H1 (cell line): ENCODE data around the gene CCNY. TPM values are rescaled to one million over a fixed set of nuclear protein-coding genes. Genes with fewer than 3 reads are reported as not detected.

Experiments
- CTCF ChIA-PET: fragments of 300-600 bp; sonication (Branson Sonifier 250); formaldehyde crosslinking; loops from one replicate; lab custom pipeline; 2021; ENCODE audit not compliant: partially characterized antibody; lab: Charles Lee
- POLR2A ChIA-PET: fragments of 300-600 bp; sonication (Branson Sonifier 250); formaldehyde crosslinking; loops from one replicate; lab custom pipeline; 2021; ENCODE audit warnings: inconsistent platforms; ENCODE audit not compliant: partially characterized antibody; lab: Charles Lee
- DNase-seq, 2 experiments: peaks; one replicate each; pipeline versions ENCODE4 v3.0.0 to v3.0.0-alpha.2; 2010 to 2022; ENCODE audit warnings: low spot score in 2 of 2, low read depth in 1 of 2, mixed read lengths in 1 of 2
- FAIRE-seq: peaks from 2 replicates; lab custom pipeline; 2011; peaks lifted over from hg19 to GRCh38; lab: Jason Lieb, UNC
- H2AFZ ChIP-seq: 2 replicates; pipeline ENCODE4 v1.8.1; 2012; ENCODE audit warnings: low read length, inconsistent platforms
- H2AK5ac ChIP-seq: 2 replicates; pipeline ENCODE4 v1.6.1; 2013; ENCODE audit warnings: low read depth, low read length
- H2BK120ac ChIP-seq: replicated peaks from 2 replicates; pipeline ENCODE3; 2013; ENCODE audit warnings: low read depth, low read length, inconsistent platforms
- H2BK12ac ChIP-seq: 2 replicates; pipeline ENCODE4 v1.6.1; 2013; ENCODE audit warnings: low read depth, low read length
- H2BK15ac ChIP-seq: 2 replicates; pipeline ENCODE4 v1.6.1; 2013; ENCODE audit warnings: low read length
- H2BK20ac ChIP-seq: 2 replicates; pipeline ENCODE4 v1.6.1; 2013; ENCODE audit warnings: low read length
- H2BK5ac ChIP-seq: 2 replicates; pipeline ENCODE4 v1.6.1; 2013; ENCODE audit warnings: low read depth, low read length
- H3K14ac ChIP-seq: 2 replicates; pipeline ENCODE4 v1.6.1; 2013; ENCODE audit warnings: inconsistent platforms; ENCODE audit not compliant: insufficient read length
- H3K18ac ChIP-seq: 2 replicates; pipeline ENCODE4 v1.6.1; 2013; ENCODE audit warnings: low read length; ENCODE audit errors: extremely low read depth
- H3K23ac ChIP-seq: 2 replicates; pipeline ENCODE4 v1.6.1; 2013; ENCODE audit warnings: inconsistent platforms; ENCODE audit not compliant: insufficient read length
- H3K23me2 ChIP-seq: 2 replicates; pipeline ENCODE4 v1.6.1; 2013; ENCODE audit warnings: low read depth, low read length
- H3K27ac ChIP-seq: 2 replicates; pipeline ENCODE4 v1.6.1; 2011; ENCODE audit warnings: low read depth, low read length, inconsistent platforms
- H3K27me3 ChIP-seq, 4 experiments: replicated peaks in 1 of 4; 1 replicate in 1 of 4; 2 replicates in 3 of 4; pipeline versions ENCODE4 v1.6.1 to v1.8.1; 2011 to 2013; ENCODE audit warnings: low read length in 3 of 4, mild to moderate bottlenecking in 3 of 4, inconsistent platforms in 2 of 4, mixed read lengths in 2 of 4, moderate library complexity in 1 of 4; ENCODE audit not compliant: control insufficient read depth in 3 of 4, insufficient read depth in 3 of 4; ENCODE audit errors: extremely low read depth in 1 of 4
- H3K36me3 ChIP-seq, 4 experiments: 2 replicates each; pipeline versions ENCODE4 v1.6.1 to v1.8.1; 2011 to 2013; ENCODE audit warnings: mild to moderate bottlenecking in 4 of 4, low read length in 3 of 4, moderate library complexity in 2 of 4, control low read depth in 1 of 4, inconsistent platforms in 1 of 4; ENCODE audit not compliant: insufficient read depth in 4 of 4, control insufficient read depth in 2 of 4
- H3K4ac ChIP-seq: replicated peaks from 2 replicates; pipeline ENCODE3; 2013; ENCODE audit warnings: low read length, low read depth, mixed read lengths, inconsistent platforms; ENCODE audit not compliant: insufficient read length
- H3K4me1 ChIP-seq, 4 experiments: replicated peaks in 1 of 4; 1 replicate in 1 of 4; 2 replicates in 3 of 4; pipeline versions ENCODE4 v1.6.1 to v1.8.1; 2011 to 2013; ENCODE audit warnings: low read length in 3 of 4, inconsistent platforms in 2 of 4, mixed read lengths in 1 of 4; ENCODE audit not compliant: insufficient read depth in 4 of 4, control insufficient read depth in 3 of 4
- H3K4me2 ChIP-seq, 2 experiments: 2 replicates each; pipeline versions ENCODE4 v1.6.1 to v1.8.1; 2011 to 2013; ENCODE audit warnings: low read depth in 2 of 2, low read length in 2 of 2, control low read depth in 1 of 2, inconsistent platforms in 1 of 2, mild to moderate bottlenecking in 1 of 2; ENCODE audit not compliant: insufficient read depth in 1 of 2
- H3K4me3 ChIP-seq, 4 experiments: fragments of 200-600, 300-600 bp in 1 of 4; sonication (generic), shearing (Covaris generic), sonication (Bioruptor Twin) in 1 of 4; 2 replicates each; pipeline versions ENCODE4 v1.5.1 to v1.8.1; 2011 to 2016; ENCODE audit warnings: low read length in 4 of 4, low read depth in 3 of 4, control low read depth in 2 of 4, inconsistent platforms in 2 of 4, mild to moderate bottlenecking in 2 of 4, mixed read lengths in 1 of 4, moderate library complexity in 1 of 4; ENCODE audit not compliant: insufficient read depth in 2 of 4; ENCODE audit errors: extremely low read depth in 1 of 4
- H3K56ac ChIP-seq: replicated peaks from 2 replicates; pipeline ENCODE3; 2013; ENCODE audit warnings: low read depth, mild to moderate bottlenecking, mixed read lengths, low read length, inconsistent platforms; ENCODE audit not compliant: insufficient read length
- H3K79me1 ChIP-seq: 2 replicates; pipeline ENCODE4 v1.6.1; 2013; ENCODE audit warnings: low read depth, low read length, control low read depth
- H3K79me2 ChIP-seq, 2 experiments: 2 replicates each; pipeline versions ENCODE4 v1.6.1 to v1.8.1; 2012 to 2013; ENCODE audit warnings: low read length in 2 of 2, mild to moderate bottlenecking in 2 of 2, inconsistent platforms in 1 of 2; ENCODE audit not compliant: insufficient read depth in 2 of 2, control insufficient read depth in 1 of 2
- H3K9ac ChIP-seq, 4 experiments: replicated peaks in 1 of 4; 1 replicate in 1 of 4; 2 replicates in 3 of 4; pipeline versions ENCODE4 v1.6.1 to v1.8.1; 2011 to 2013; ENCODE audit warnings: low read depth in 3 of 4, low read length in 3 of 4, control low read depth in 2 of 4, mild to moderate bottlenecking in 2 of 4, moderate library complexity in 2 of 4, inconsistent platforms in 1 of 4; ENCODE audit errors: extremely low read depth in 1 of 4
- H3K9me3 ChIP-seq, 2 experiments: 2 replicates each; pipeline versions ENCODE4 v1.6.1 to v1.8.1; 2012 to 2013; ENCODE audit warnings: mild to moderate bottlenecking in 2 of 2, moderate library complexity in 2 of 2, control low read depth in 1 of 2, inconsistent platforms in 1 of 2, low read depth in 1 of 2, low read length in 1 of 2, mixed read lengths in 1 of 2; ENCODE audit not compliant: insufficient read depth in 2 of 2
- H4K20me1 ChIP-seq, 2 experiments: replicated peaks in 1 of 2; 2 replicates each; pipeline versions ENCODE3 to v1.8.1; 2011 to 2013; ENCODE audit warnings: inconsistent platforms in 2 of 2, low read length in 2 of 2, mild to moderate bottlenecking in 1 of 2; ENCODE audit not compliant: insufficient read depth in 2 of 2, control insufficient read depth in 1 of 2
- H4K5ac ChIP-seq: 2 replicates; pipeline ENCODE4 v1.6.1; 2013; ENCODE audit warnings: low read length, low read depth, mixed read lengths, inconsistent platforms; ENCODE audit not compliant: insufficient read length
- H4K8ac ChIP-seq: 2 replicates; pipeline ENCODE4 v1.8.0; 2013; ENCODE audit warnings: mild to moderate bottlenecking, moderate library complexity, low read length, inconsistent platforms; ENCODE audit not compliant: insufficient read depth; ENCODE audit errors: extremely low read depth
- H4K91ac ChIP-seq: replicated peaks from 2 replicates; pipeline ENCODE3; 2013; ENCODE audit warnings: low read length, mixed read lengths, inconsistent platforms; ENCODE audit not compliant: insufficient read length
- BRCA1 ChIP-seq: IDR thresholded peaks from 2 replicates; pipeline ENCODE4 v1.6.1; 2012; ENCODE audit warnings: low read depth, low read length, improper control_type of control experiment
- CBX5 ChIP-seq: fragments of 300-800, 300-1000 bp; sonication (generic); IDR thresholded peaks from 2 replicates; pipeline ENCODE4 v1.7.1; 2016; ENCODE audit warnings: antibody characterized with exemption, low read length, low read depth
- CREB1 ChIP-seq: IDR thresholded peaks from 2 replicates; pipeline ENCODE4 v1.6.1; 2012; ENCODE audit warnings: inconsistent platforms
- FOSL1 ChIP-seq: IDR thresholded peaks from 2 replicates; pipeline ENCODE4 v1.6.1; 2011; ENCODE audit warnings: mild to moderate bottlenecking, low read depth, low read length, moderate library complexity; ENCODE audit not compliant: insufficient read depth
- HDAC2 ChIP-seq, 2 experiments: fragments of 300-600 bp in 1 of 2; sonication (generic) in 1 of 2; IDR thresholded peaks; 2 replicates each; pipeline ENCODE4 v1.6.1; 2011 to 2012; ENCODE audit warnings: low read depth in 2 of 2, low read length in 2 of 2, mild to moderate bottlenecking in 2 of 2, moderate library complexity in 2 of 2, borderline replicate concordance in 1 of 2, inconsistent platforms in 1 of 2
- KDM5A ChIP-seq: fragments of 200-600 bp; IDR thresholded peaks from 2 replicates; pipeline ENCODE4 v1.7.1; 2012; ENCODE audit warnings: mild to moderate bottlenecking, low read length, inconsistent platforms, mixed read lengths
- SRF ChIP-seq: IDR thresholded peaks from 2 replicates; pipeline ENCODE4 v1.6.1; 2011; ENCODE audit warnings: mild to moderate bottlenecking, low read depth, low read length, moderate library complexity
- TAF1 ChIP-seq: IDR thresholded peaks from 2 replicates; pipeline ENCODE4 v1.6.1; 2011; ENCODE audit warnings: mild to moderate bottlenecking, low read depth, low read length
- TAF7 ChIP-seq: optimal IDR thresholded peaks from 2 replicates; pipeline ENCODE3; 2011; ENCODE audit warnings: low read depth, mild to moderate bottlenecking, inconsistent platforms, low read length, moderate library complexity, borderline replicate concordance
- ZNF274 ChIP-seq: IDR thresholded peaks from 2 replicates; pipeline ENCODE4 v1.7.0; 2012; ENCODE audit warnings: low read length, borderline replicate concordance; ENCODE audit errors: extremely low read depth
- WGBS, 2 experiments: shearing (Covaris generic) in 1 of 2; methylation state at CpG; one replicate each; pipeline versions ENCODE4 v1.1.6 to v1.1.7; 2013 to 2015; ENCODE audit warnings: low lambda C conversion rate in 2 of 2, mixed read lengths in 2 of 2, inconsistent platforms in 1 of 2, low coverage in 1 of 2, missing lambda C conversion rate in 1 of 2; ENCODE audit not compliant: insufficient replicate concordance in 2 of 2, insufficient coverage in 1 of 2, insufficient read length in 1 of 2; ENCODE audit errors: extremely low coverage in 1 of 2, missing lambda C conversion rate in 1 of 2; 5-methylcytosine and 5-hydroxymethylcytosine counted together
- polyA plus RNA-seq, 7 experiments: library from polyadenylated mRNA; depleted of rRNA in 3 of 7; stranded (reverse) in 5 of 7; unstranded in 2 of 7; fragments of >200 nt in 5 of 7; fragments of 200-250 nt in 2 of 7; gene quantifications; 1 replicate in 5 of 7; 2 replicates in 1 of 7; 4 replicates in 1 of 7; pipeline versions ENCODE4 v1.2.1 to v1.2.3, GENCODE V29; 2011 to 2013; ENCODE audit warnings: missing spikeins in 2 of 7, mixed read lengths in 2 of 7
- total RNA-seq: library from RNA; stranded (reverse); fragmentation: NEBNext Ultra II Directional; extraction: Animal tissue kit (Norgen Biotek cat#: 25700); gene quantifications from 2 replicates; pipeline ENCODE4 v1.2.1, GENCODE V29; 2021
- TF ChIP-seq, protein P1 (sequence below): IDR thresholded peaks from 2 replicates; pipeline ENCODE4 v1.6.1; 2012; ENCODE audit warnings: inconsistent platforms

CCNY gene
- total and polyA plus RNA-seq, 2 of the 8 experiments (the other 6 are each of a cell fraction or from before 2014, with no cell fraction given): 25.3 to 68.2 TPM

GRCh38 chr10:35391153-35391953 lies 55.0 kb downstream of the CCNY start:
- H2AFZ ChIP-seq: no peak overlapping the region
- FAIRE-seq: no peak
- no peak overlapping the region for H4K5ac ChIP-seq
- H4K91ac ChIP-seq: no peak overlapping the region
- no peak overlapping the region for H2BK15ac ChIP-seq
- CTCF ChIA-PET: interaction anchor here (1.0 kb wide), 1 partner anchor 196 kb away, joined by 3 read pairs; no protein-coding TSS in a partner anchor
- no peak overlapping the region for H3K9ac ChIP-seq
- H3K14ac ChIP-seq: no peak overlapping the region
- H2BK5ac ChIP-seq: no peak overlapping the region
- DNase-seq: no peak
- H3K79me1 ChIP-seq: peaks cover 10% of the 10 kb centered on the region
- H3K27me3 ChIP-seq: no peaks in the 10 kb centered on the region
- H3K4me3 ChIP-seq: no peak overlapping the region
- no peak overlapping the region for H3K4ac ChIP-seq
- H3K56ac ChIP-seq: no peak overlapping the region
- H3K4me2 ChIP-seq: no peak overlapping the region
- no peak overlapping the region for H4K8ac ChIP-seq
- TF ChIP-seq CBX5: no peak
- no peak for TF ChIP-seq TAF7
- TF ChIP-seq ZNF274: no peak
- no peak for TF ChIP-seq TAF1
- no peak for TF ChIP-seq FOSL1
- no peak for TF ChIP-seq CREB1
- TF ChIP-seq SRF: no peak
- no peak for TF ChIP-seq KDM5A
- no peak for TF ChIP-seq HDAC2 (IDR thresholded peaks at IDR 0.05; ENCODE audit: borderline replicate concordance in 1 of 2, low read depth in 2 of 2, low read length in 2 of 2)
- TF ChIP-seq, protein P1, sequence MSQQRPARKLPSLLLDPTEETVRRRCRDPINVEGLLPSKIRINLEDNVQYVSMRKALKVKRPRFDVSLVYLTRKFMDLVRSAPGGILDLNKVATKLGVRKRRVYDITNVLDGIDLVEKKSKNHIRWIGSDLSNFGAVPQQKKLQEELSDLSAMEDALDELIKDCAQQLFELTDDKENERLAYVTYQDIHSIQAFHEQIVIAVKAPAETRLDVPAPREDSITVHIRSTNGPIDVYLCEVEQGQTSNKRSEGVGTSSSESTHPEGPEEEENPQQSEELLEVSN: no peak
- no peak for TF ChIP-seq BRCA1
- peaks cover 0 to 2% of the 10 kb centered on the region in 2 experiments for H4K20me1 ChIP-seq
- H3K23ac ChIP-seq: no peak overlapping the region
- H3K79me2 ChIP-seq: peaks cover 16 to 80% of the 10 kb centered on the region in 2 experiments
- H3K36me3 ChIP-seq: no peaks in the 10 kb centered on the region
- POLR2A ChIA-PET: no interaction called here
- 83% methylated on average over 9 of the region's 9 CpGs; no CpG with 5 or more reads in 1 of the 2 experiments for WGBS, 2 experiments
- H3K27ac ChIP-seq: no peak overlapping the region
- no peaks in the 10 kb centered on the region for H3K9me3 ChIP-seq
- H3K23me2 ChIP-seq: no peaks in the 10 kb centered on the region
- no peak overlapping the region for H2AK5ac ChIP-seq
- H2BK20ac ChIP-seq: no peak overlapping the region
- no peak overlapping the region for H2BK120ac ChIP-seq
- H3K18ac ChIP-seq: no peak overlapping the region
- H2BK12ac ChIP-seq: no peak overlapping the region
- H3K4me1 ChIP-seq: peaks cover 19 to 40% (median 24%) of the 10 kb centered on the region in 4 experiments
